ENCODE measurements around the gene ANKRD12. TPM values are rescaled to one million over a fixed set of nuclear protein-coding genes. Genes with fewer than 3 reads are reported as not detected.

ANKRD12 gene
- total and polyA plus RNA-seq, 10 of the 15 experiments (the other 5 are each of a cell fraction or from before 2014, with no cell fraction given), result 5.9 to 45.7 (median 20.2) TPM

DNA sequence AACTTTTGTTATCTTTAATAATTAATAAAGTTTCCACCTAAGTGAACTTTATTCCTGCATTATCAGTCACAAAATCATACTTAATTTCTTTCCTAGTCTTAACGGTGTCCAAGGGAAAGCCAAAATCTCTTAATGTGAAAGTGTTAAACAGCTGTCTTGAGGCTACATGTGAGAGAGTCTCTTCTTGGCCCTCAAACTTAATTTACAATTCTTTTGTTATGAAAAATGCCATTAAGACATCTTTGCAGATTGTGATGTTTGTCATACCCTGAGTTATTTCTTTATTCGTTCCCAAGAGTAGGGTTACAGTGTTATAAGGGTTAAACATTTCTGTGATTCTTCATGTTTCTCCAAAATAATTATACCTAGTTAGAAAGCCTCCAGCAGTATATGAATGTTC lies 64.6 kb downstream of the ANKRD12 start (continued):
- TF ChIP-seq, protein P1, sequence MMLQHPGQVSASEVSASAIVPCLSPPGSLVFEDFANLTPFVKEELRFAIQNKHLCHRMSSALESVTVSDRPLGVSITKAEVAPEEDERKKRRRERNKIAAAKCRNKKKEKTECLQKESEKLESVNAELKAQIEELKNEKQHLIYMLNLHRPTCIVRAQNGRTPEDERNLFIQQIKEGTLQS (IDR thresholded peaks at IDR 0.05; ENCODE audit: borderline replicate concordance, extremely low read depth, low read depth, low read length), result no peak
- TF ChIP-seq MXI1 (IDR thresholded peaks at IDR 0.05; ENCODE audit: low read depth, low read length) (no peak), JUNB (IDR thresholded peaks at IDR 0.05) (no peak)
- TF ChIP-seq, protein P2, sequence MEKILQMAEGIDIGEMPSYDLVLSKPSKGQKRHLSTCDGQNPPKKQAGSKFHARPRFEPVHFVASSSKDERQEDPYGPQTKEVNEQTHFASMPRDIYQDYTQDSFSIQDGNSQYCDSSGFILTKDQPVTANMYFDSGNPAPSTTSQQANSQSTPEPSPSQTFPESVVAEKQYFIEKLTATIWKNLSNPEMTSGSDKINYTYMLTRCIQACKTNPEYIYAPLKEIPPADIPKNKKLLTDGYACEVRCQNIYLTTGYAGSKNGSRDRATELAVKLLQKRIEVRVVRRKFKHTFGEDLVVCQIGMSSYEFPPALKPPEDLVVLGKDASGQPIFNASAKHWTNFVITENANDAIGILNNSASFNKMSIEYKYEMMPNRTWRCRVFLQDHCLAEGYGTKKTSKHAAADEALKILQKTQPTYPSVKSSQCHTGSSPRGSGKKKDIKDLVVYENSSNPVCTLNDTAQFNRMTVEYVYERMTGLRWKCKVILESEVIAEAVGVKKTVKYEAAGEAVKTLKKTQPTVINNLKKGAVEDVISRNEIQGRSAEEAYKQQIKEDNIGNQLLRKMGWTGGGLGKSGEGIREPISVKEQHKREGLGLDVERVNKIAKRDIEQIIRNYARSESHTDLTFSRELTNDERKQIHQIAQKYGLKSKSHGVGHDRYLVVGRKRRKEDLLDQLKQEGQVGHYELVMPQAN (conservative IDR thresholded peaks at IDR 0.05), result no peak

DNA sequence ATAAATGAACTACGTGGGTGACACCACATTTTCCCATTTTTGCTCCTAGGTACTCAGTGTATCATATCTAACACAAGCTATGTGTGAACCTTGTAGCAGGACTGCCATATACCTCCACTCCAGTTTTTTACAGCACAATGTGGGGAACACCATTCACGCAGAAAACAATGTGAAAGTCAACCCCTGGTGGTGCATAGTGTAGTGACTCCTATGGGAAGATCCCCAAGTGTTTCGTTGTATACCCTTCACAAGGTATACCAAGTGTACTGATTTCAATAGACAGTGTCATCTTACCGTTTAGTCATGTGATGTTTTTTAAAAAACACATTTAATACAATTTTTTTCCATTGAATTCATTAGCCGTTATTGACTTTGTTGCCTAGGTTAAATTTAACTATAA lies 68.1 kb downstream of the ANKRD12 start:
- no peaks in the 10 kb centered on the region for H3K27me3 ChIP-seq (replicated peaks in 1 of 2; ENCODE audit: control insufficient read depth in 2 of 2, insufficient read depth in 2 of 2, low read length in 1 of 2)
- H3K9ac ChIP-seq (ENCODE audit: control insufficient read depth, insufficient read depth, low read length), result no peak overlapping the region
- H4K20me1 ChIP-seq (ENCODE audit: control insufficient read depth, insufficient read depth), result no peaks in the 10 kb centered on the region
- FAIRE-seq (no peak), ATAC-seq (no peak), DNase-seq (ENCODE audit: low read depth, low spot score) (no peak)
- SMC1A ChIA-PET (ENCODE audit: uncharacterized antibody, unreplicated experiment), result interaction anchor here (0.8 to 0.9 kb wide), 5 partner anchors 10 to 15 kb away, joined by 3 to 4 read pairs (median 3); no protein-coding TSS in a partner anchor
- in situ Hi-C loops (cut with MboI), result no loop called here
- TF ChIP-seq, protein P3, sequence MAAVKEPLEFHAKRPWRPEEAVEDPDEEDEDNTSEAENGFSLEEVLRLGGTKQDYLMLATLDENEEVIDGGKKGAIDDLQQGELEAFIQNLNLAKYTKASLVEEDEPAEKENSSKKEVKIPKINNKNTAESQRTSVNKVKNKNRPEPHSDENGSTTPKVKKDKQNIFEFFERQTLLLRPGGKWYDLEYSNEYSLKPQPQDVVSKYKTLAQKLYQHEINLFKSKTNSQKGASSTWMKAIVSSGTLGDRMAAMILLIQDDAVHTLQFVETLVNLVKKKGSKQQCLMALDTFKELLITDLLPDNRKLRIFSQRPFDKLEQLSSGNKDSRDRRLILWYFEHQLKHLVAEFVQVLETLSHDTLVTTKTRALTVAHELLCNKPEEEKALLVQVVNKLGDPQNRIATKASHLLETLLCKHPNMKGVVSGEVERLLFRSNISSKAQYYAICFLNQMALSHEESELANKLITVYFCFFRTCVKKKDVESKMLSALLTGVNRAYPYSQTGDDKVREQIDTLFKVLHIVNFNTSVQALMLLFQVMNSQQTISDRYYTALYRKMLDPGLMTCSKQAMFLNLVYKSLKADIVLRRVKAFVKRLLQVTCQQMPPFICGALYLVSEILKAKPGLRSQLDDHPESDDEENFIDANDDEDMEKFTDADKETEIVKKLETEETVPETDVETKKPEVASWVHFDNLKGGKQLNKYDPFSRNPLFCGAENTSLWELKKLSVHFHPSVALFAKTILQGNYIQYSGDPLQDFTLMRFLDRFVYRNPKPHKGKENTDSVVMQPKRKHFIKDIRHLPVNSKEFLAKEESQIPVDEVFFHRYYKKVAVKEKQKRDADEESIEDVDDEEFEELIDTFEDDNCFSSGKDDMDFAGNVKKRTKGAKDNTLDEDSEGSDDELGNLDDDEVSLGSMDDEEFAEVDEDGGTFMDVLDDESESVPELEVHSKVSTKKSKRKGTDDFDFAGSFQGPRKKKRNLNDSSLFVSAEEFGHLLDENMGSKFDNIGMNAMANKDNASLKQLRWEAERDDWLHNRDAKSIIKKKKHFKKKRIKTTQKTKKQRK (IDR thresholded peaks at IDR 0.05; ENCODE audit: low read depth, low read length), result no peak
- TF ChIP-seq, protein P4, sequence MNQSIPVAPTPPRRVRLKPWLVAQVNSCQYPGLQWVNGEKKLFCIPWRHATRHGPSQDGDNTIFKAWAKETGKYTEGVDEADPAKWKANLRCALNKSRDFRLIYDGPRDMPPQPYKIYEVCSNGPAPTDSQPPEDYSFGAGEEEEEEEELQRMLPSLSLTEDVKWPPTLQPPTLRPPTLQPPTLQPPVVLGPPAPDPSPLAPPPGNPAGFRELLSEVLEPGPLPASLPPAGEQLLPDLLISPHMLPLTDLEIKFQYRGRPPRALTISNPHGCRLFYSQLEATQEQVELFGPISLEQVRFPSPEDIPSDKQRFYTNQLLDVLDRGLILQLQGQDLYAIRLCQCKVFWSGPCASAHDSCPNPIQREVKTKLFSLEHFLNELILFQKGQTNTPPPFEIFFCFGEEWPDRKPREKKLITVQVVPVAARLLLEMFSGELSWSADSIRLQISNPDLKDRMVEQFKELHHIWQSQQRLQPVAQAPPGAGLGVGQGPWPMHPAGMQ (IDR thresholded peaks at IDR 0.05; ENCODE audit: borderline replicate concordance), result no peak
- no peak for TF ChIP-seq KLF5 (IDR thresholded peaks at IDR 0.05; ENCODE audit: partially characterized antibody)
- TF ChIP-seq, protein P5, sequence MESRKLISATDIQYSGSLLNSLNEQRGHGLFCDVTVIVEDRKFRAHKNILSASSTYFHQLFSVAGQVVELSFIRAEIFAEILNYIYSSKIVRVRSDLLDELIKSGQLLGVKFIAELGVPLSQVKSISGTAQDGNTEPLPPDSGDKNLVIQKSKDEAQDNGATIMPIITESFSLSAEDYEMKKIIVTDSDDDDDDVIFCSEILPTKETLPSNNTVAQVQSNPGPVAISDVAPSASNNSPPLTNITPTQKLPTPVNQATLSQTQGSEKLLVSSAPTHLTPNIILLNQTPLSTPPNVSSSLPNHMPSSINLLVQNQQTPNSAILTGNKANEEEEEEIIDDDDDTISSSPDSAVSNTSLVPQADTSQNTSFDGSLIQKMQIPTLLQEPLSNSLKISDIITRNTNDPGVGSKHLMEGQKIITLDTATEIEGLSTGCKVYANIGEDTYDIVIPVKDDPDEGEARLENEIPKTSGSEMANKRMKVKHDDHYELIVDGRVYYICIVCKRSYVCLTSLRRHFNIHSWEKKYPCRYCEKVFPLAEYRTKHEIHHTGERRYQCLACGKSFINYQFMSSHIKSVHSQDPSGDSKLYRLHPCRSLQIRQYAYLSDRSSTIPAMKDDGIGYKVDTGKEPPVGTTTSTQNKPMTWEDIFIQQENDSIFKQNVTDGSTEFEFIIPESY (IDR thresholded peaks at IDR 0.05), result no peak
- no peak for TF ChIP-seq RCOR1 (conservative IDR thresholded peaks at IDR 0.05; ENCODE audit: low read depth, low read length)
- no peak for TF ChIP-seq HDAC2 (IDR thresholded peaks at IDR 0.05)
- H3K9me3 ChIP-seq (replicated peaks; ENCODE audit: control insufficient read depth, insufficient read depth, low read length), result no peaks in the 10 kb centered on the region
- H2AFZ ChIP-seq (ENCODE audit: control insufficient read depth, low read depth, low read length), result no peak overlapping the region
- BruUV-seq (replicated peaks), result no TSS peak
- H3K4me1 ChIP-seq (ENCODE audit: control insufficient read depth, insufficient read depth, low read length), result no peaks in the 10 kb centered on the region
- no peak overlapping the region for H3K4me2 ChIP-seq (ENCODE audit: control insufficient read depth, insufficient read depth)
- CTCF ChIA-PET, result interaction anchor here (0.6 to 1.6 kb wide), 3 partner anchors 131 to 333 kb away, joined by 3 to 4 read pairs (median 3); no protein-coding TSS in a partner anchor
- H3K27ac ChIP-seq (ENCODE audit: control insufficient read depth, insufficient read depth), result no peak overlapping the region
- no peak overlapping the region for H3K4me3 ChIP-seq
- POLR2A ChIA-PET, result no interaction called here
- RAD21 ChIA-PET (ENCODE audit: unreplicated experiment), result no interaction called here
- intact Hi-C loops (cut with micrococcal nuclease; ENCODE audit: unreplicated experiment), result no loop called here
- peaks cover 0 to 11% of the 10 kb centered on the region in 2 experiments; a peak in 1 of 4 replicates for H3K36me3 ChIP-seq (ENCODE audit: control insufficient read depth in 2 of 2, insufficient read depth in 2 of 2, low read length in 1 of 2)
- H3K79me2 ChIP-seq (ENCODE audit: control insufficient read depth, insufficient read depth, low read length), result no peaks in the 10 kb centered on the region
- WGBS (ENCODE audit: insufficient coverage, insufficient replicate concordance, low lambda C conversion rate, missing lambda C conversion rate), result 98% methylated on average over 5 of the region's 5 CpGs

Measured in GM12878 (cell line).